ENCODE data around the gene MT1A. TPM values are rescaled to one million over a fixed set of nuclear protein-coding genes. Genes with fewer than 3 reads are reported as not detected.
"Not testable (repeated sequence)": the region's sequence is repeated elsewhere in the genome, so short reads cannot be mapped to it uniquely, and the experiment has no call there.

MT1A gene
- total RNA-seq, 2 experiments from 2014 or later = not detected

GRCh38 chr16:56620339-56620897, 18.0 kb upstream of the MT1A start:
- no peaks in the 10 kb centered on the region for H3K9me3 Mint-ChIP-seq
- H3K4me1 Mint-ChIP-seq = peaks cover 15% of the 10 kb centered on the region
- no peak for DNase-seq
- no peaks in the 10 kb centered on the region for H3K36me3 Mint-ChIP-seq
- peaks cover 32% of the 10 kb centered on the region for H3K27me3 Mint-ChIP-seq
- no peak overlapping the region for H3K4me3 Mint-ChIP-seq
- no peak overlapping the region for H3K27ac Mint-ChIP-seq

DNA sequence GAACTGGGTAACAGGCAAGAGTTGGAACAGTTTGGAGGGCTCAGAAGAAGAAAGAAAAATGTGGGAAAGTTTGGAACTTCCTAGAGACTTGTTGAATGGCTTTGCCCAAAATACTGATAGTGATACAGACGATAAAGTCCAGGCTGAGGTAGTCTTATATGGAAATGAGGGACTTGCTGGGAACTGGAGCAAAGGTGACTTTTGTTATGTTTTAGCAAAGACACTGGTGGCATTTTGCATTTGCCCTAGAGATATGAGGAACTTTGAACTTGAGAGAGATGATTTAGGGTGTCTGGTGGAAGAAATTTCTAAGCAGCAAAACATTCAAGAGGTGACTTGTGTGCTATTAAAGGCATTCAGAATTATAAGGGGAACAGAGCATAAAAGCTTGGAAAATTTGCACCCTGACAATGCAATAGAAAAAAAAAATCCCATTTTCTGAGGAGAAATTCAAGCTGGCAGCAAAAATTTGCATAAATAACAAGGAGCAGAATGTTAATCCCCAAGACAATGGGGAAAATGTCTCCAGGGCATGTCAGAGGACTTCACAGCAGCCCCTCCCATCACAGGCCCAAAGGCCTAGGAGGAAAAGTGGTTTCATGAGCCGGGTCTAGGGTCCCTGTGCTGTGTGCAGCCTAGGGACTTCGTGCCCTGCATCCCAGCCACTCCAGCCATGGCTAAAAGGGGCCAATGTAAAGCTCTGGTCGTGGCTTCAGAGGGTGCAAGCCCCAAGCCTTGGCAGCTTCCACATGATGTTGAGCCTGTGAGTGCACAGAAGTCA, 16.6 kb upstream of the MT1A start:
- peaks cover 42% of the 10 kb centered on the region for H3K27me3 Mint-ChIP-seq
- H3K4me3 Mint-ChIP-seq, H3K9me3 Mint-ChIP-seq, DNase-seq, H3K27ac Mint-ChIP-seq, H3K36me3 Mint-ChIP-seq: not testable (repeated sequence)
- H3K4me1 Mint-ChIP-seq = peaks cover 20% of the 10 kb centered on the region

GRCh38 chr16:56623184-56623583, 15.3 kb upstream of the MT1A start:
- not testable (repeated sequence) for H3K36me3 Mint-ChIP-seq, DNase-seq, H3K4me3 Mint-ChIP-seq, H3K27ac Mint-ChIP-seq, H3K9me3 Mint-ChIP-seq
- H3K4me1 Mint-ChIP-seq = peaks cover 14% of the 10 kb centered on the region
- peaks cover 39% of the 10 kb centered on the region for H3K27me3 Mint-ChIP-seq

DNA sequence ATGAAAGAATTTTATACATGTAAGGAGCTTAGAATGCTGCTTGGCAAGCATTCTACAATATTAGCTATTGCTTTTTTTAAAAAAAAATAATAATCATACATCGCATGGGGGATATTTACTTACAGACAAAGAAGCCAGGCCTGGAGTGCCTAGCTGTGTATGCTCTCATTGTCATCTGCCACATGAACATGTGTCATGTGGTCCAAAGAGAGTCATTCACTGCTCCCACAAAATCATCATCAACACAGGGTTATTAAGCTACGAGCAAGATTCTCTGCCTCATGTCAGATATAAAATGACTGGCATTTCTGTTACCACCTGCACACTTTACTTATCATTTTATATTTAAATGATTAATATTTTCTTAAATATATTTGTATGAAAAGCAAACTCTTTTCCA, 14.8 kb upstream of the MT1A start:
- H3K27ac Mint-ChIP-seq = no peak overlapping the region
- H3K9me3 Mint-ChIP-seq = no peaks in the 10 kb centered on the region
- H3K4me1 Mint-ChIP-seq = peaks cover 14% of the 10 kb centered on the region
- H3K4me3 Mint-ChIP-seq = no peak overlapping the region
- no peak for DNase-seq
- peaks cover 41% of the 10 kb centered on the region for H3K27me3 Mint-ChIP-seq
- peaks cover 1% of the 10 kb centered on the region for H3K36me3 Mint-ChIP-seq

GRCh38 chr16:56625140-56625942, 13.1 kb upstream of the MT1A start, which contains the start of gene MT1E:
MT1E (plus strand) TSS chr16:56625781; CDS start chr16:56625852, 71 bp downstream.
- peaks cover 17% of the 10 kb centered on the region for H3K4me1 Mint-ChIP-seq
- DNase-seq = peak; percentile 82
- peaks cover 1% of the 10 kb centered on the region for H3K36me3 Mint-ChIP-seq
- peak within 1 kb of the TSS; percentile 84 for H3K4me3 Mint-ChIP-seq
- H3K9me3 Mint-ChIP-seq = no peaks in the 10 kb centered on the region
- peaks cover 40% of the 10 kb centered on the region for H3K27me3 Mint-ChIP-seq
- peak within 1 kb of the TSS; percentile 80 for H3K27ac Mint-ChIP-seq

GRCh38 chr16:56625943-56626654, 12.4 kb upstream of the MT1A start:
- Mint-ChIP-seq H3K27me3 (peaks cover 48% of the 10 kb centered on the region), H3K9me3 (no peaks in the 10 kb centered on the region), H3K4me1 (peaks cover 17% of the 10 kb centered on the region), H3K27ac (peak overlapping the region; percentile 80), H3K36me3 (peaks cover 1% of the 10 kb centered on the region), H3K4me3 (peak overlapping the region; percentile 84)
- no peak for DNase-seq

GRCh38 chr16:56626685-56627084, 11.8 kb upstream of the MT1A start:
- no peak overlapping the region for H3K27ac Mint-ChIP-seq
- H3K4me3 Mint-ChIP-seq = peak overlapping the region; percentile 84
- peaks cover 54% of the 10 kb centered on the region for H3K27me3 Mint-ChIP-seq
- no peaks in the 10 kb centered on the region for H3K9me3 Mint-ChIP-seq
- H3K36me3 Mint-ChIP-seq = peaks cover 1% of the 10 kb centered on the region
- no peak for DNase-seq
- H3K4me1 Mint-ChIP-seq = peaks cover 18% of the 10 kb centered on the region

- Mint-ChIP-seq H3K9me3 (no peaks in the 10 kb centered on the region), H3K36me3 (peaks cover 1% of the 10 kb centered on the region), H3K27me3 (peaks cover 71% of the 10 kb centered on the region), H3K4me3 (no peak overlapping the region), H3K27ac (no peak overlapping the region), H3K4me1 (peaks cover 24% of the 10 kb centered on the region)
- DNase-seq = no peak
Observed at GRCh38 chr16:56628486-56629350, 9.7 kb upstream of the MT1A start.

DNA sequence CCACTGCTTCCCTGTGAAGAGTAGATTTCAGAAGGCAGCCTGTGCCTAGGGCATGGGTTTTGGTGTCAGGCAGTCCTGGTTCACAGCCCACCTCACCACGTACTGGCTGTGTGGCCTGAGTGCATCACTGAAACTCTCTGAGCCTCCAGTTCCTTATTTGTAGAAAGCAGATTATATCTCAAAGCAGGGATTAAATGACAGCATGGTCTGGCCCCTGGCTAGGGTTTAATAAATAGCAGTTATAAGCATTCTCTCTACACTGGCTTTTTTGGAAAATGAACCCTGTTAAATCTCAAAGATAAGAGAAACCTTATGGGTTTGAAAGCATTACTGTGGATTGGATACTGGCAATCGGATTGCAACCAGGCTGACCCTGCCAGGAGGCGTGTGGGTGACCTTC, 8.9 kb upstream of the MT1A start:
- H3K27ac Mint-ChIP-seq = no peak overlapping the region
- no peak overlapping the region for H3K4me3 Mint-ChIP-seq
- H3K4me1 Mint-ChIP-seq = peaks cover 27% of the 10 kb centered on the region
- DNase-seq = no peak
- H3K36me3 Mint-ChIP-seq = peaks cover 1% of the 10 kb centered on the region
- H3K27me3 Mint-ChIP-seq = peaks cover 76% of the 10 kb centered on the region
- H3K9me3 Mint-ChIP-seq = no peaks in the 10 kb centered on the region

DNA sequence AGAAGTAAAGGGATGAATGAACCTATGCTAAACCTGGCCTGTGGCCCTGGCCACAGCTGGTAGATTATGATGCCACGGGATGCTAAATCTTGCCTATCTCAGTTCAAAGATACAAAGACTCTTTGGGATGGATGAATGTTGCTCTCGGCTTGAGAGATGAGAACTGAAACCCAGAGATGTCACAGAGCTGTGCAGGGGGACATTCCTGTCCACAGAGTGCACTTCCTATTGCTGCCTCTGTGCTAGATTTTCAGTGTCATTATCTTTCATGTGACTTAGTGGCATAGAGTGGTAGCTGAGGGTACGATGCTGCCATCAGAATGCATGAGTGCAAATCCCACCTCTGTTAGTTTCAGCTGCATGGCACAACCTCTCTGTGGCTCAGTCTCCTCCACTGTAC, 8.3 kb upstream of the MT1A start:
- peaks cover 1% of the 10 kb centered on the region for H3K36me3 Mint-ChIP-seq
- DNase-seq = no peak
- H3K27me3 Mint-ChIP-seq = peaks cover 77% of the 10 kb centered on the region
- no peak overlapping the region for H3K27ac Mint-ChIP-seq
- H3K4me3 Mint-ChIP-seq = no peak overlapping the region
- peaks cover 31% of the 10 kb centered on the region for H3K4me1 Mint-ChIP-seq
- H3K9me3 Mint-ChIP-seq = no peaks in the 10 kb centered on the region

DNA sequence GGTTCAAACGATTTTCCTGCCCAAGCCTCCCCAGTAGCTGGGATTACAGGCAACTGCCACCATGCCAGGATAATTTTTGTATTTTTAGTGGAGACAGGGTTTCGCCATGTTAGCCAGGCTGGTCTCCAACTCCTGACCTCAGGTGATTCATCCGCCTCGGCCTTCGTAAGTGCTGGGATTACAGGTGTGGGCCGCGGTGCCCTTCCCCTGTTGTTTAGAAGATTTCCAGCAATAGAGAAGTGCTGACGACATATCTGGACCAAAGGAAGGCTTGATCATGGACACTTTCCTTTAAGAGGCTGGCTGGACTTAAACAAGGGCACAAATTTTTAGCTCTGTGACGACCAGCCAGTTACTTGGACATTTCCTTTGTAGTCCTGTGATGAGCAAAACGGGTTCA, 7.3 kb upstream of the MT1A start:
- Mint-ChIP-seq H3K9me3 (no peaks in the 10 kb centered on the region), H3K27ac (no peak overlapping the region), H3K27me3 (peaks cover 77% of the 10 kb centered on the region), H3K4me3 (no peak overlapping the region), H3K4me1 (peaks cover 28% of the 10 kb centered on the region), H3K36me3 (peaks cover 1% of the 10 kb centered on the region)
- no peak for DNase-seq

GRCh38 chr16:56631832-56632155, 6.7 kb upstream of the MT1A start:
- no peaks in the 10 kb centered on the region for H3K9me3 Mint-ChIP-seq
- peaks cover 26% of the 10 kb centered on the region for H3K4me1 Mint-ChIP-seq
- H3K27ac Mint-ChIP-seq = no peak overlapping the region
- peaks cover 77% of the 10 kb centered on the region for H3K27me3 Mint-ChIP-seq
- peak overlapping the region; percentile 61 for H3K4me3 Mint-ChIP-seq
- DNase-seq = no peak
- H3K36me3 Mint-ChIP-seq = peaks cover 1% of the 10 kb centered on the region

DNA sequence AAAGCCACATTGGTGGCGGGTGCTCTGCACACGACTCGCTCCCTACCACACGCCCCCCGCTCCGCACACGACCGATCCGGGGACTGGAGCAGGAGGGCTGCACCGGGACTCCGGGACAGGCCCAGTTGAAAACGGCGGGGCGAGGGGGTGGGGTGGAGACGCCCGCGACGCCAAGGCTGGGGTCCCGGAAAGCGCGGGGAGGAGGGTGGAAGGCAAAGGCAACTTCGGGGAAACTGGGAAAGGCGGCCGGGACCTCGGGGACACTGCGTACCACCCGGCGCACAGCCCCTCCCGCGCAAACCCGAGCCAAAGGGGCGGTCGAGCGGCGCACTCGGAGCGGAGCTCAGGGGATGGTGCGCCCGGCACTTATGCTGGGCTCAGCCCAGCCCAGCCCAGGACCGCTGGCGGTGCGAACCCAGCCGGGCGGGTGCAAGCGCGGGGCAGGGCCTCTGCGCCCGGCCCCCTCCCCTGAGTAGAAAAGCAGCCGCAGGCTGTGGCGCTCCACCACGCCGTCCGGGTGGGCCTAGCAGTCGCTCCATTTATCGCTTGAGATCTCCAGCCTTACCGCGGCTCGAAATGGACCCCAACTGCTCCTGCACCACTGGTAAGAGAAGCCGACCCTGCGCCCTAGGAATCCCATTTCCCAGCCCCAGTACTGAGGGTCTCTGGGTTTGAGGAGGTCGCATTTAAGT, 6.2 kb upstream of the MT1A start, which contains the start of gene MT1M:
MT1M (plus strand) TSS at position 504 of the 692 bp plus-strand sequence; CDS start at position 577, 73 bp downstream.
- no peaks in the 10 kb centered on the region for H3K36me3 Mint-ChIP-seq
- H3K27ac Mint-ChIP-seq = no peak within 1 kb of the TSS
- H3K27me3 Mint-ChIP-seq = peaks cover 77% of the 10 kb centered on the region
- no peaks in the 10 kb centered on the region for H3K9me3 Mint-ChIP-seq
- DNase-seq = no peak
- peaks cover 28% of the 10 kb centered on the region for H3K4me1 Mint-ChIP-seq
- peak within 1 kb of the TSS; percentile 61 for H3K4me3 Mint-ChIP-seq
